GM21447 (cell line): Measurements from ENCODE around the gene ITFG2.

Experiments used
- ATAC-seq: cut with Tn5 transposase; IDR thresholded peaks from one replicate; pipeline ENCODE4 v1.9.1; 2021; ENCODE audit not compliant: unreplicated experiment

The ITFG2 gene

DNA sequence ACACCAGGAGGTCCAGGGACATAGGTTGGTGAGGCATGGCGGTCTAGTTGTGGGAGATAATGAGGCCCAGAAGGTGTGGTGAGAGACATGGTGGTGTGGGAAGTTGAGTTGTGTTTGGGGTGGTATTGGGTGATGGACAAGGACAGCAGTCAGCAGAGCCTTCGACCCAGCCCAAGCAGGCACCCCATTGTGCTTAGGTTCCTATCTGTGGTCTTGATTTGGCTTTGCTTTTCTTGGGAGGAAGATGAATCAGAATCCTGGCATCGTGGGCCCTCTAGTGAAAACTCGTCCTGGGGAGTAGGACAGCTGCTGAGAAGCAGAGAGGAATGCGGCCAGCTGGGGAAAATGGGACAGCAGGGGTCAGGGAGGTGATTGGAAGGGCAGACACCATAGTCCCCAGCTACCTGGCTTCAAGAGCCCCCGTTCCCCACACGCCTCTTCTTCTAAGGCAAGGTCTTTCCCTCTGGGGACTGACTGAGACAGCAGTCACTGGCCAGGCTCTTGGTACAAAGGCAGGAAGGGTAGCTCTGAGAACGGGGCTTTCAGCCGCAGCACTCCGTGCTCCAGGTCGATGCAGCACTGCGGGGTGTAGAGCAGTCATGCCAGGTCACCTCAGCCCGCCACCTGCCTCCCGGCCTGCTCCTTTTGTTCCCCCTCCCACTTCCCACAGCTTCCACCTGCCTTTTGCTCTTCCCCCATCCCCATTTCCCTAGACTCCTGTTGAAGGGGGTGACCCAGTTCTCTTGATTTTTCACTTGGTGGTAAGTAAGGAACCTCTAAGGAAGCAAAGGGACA, 14.4 kb downstream of the ITFG2 start:
- no peak for ATAC-seq

DNA sequence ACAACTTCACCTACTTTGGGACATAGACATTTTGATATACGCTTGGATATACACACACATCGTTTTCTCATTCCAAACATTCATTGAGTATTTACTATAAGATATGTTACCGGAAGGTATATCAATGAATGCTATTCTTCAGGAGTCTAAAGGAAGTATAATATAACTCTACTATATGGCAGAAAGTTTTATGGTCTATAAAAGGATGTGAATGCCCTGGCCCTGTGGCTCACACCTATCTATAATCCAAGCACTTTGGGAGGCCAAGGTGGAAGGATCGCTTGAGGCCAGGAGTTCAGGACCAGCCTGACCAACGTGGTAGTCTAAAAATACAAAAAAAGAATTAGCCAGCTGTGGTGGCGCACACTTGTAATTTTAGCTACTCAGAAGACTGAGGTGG, 16.8 kb downstream of the ITFG2 start:
- ATAC-seq: no peak

DNA sequence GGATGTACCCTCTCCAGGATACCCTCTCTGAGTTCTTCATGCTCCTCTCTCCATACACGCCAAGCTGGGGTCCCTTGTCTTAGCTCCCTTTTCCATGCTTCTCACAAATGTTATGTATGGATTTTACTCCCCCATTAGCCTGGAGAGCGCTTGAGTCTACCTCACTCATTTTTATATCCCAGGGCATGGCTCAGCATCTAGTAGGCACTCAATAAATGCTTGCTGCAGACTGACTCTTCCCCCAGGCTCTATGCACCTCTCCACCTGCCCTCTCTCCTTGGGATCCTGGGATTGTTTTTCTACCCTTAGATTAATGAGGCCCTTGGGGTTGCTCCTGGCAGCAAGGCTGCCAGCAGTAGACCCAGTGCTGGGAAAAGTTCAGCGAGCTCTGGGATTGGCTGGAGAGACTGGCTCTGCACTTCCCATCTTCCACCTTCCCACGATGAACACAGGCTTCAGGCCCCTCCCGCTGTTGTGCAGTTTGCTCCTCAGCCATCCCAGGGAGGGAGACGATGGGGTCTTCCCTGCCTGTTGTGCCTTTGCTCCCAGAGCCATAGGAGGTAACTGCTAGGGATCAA, 20.2 kb downstream of the ITFG2 start:
- no peak for ATAC-seq

DNA sequence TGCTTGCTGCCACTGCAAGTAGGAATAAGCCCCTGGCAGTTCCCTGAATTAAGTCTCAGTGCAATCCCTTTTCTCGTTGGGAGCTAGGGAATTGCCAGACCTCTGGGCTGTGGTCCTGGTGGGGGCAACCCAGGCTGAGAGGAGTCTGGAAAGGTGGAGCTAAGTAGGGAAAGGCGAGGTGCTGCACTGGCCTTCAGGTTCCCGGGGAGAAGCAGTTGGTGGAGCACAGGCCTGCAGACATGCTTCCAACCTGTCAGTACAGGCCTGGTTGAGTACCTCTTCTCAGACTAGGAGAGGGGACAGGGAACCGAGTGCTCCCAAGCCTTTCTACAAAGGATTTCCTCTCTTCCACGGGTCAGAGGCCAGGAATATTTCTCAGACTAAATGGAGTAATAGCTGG, 20.9 kb downstream of the ITFG2 start:
- ATAC-seq: no peak

DNA sequence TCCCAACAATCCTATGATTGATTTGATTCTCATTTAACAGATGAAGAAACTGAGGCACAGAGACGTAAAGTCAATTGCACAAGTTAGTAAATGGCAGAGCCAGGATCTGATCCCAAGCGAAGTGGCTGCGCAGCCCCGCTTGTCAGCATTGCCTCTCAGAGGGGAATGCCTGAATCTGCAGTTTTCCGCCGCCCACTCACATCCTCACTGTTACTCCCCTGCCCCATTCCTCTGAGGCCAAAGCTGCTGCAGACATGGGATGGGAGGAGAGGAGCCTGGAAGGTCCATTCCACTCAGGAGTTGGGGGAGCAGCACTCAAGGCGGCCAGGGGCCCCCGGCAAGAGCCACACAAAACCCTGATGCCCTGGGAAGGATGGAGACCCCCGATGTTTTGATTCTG, 21.3 kb downstream of the ITFG2 start:
- ATAC-seq: no peak

DNA sequence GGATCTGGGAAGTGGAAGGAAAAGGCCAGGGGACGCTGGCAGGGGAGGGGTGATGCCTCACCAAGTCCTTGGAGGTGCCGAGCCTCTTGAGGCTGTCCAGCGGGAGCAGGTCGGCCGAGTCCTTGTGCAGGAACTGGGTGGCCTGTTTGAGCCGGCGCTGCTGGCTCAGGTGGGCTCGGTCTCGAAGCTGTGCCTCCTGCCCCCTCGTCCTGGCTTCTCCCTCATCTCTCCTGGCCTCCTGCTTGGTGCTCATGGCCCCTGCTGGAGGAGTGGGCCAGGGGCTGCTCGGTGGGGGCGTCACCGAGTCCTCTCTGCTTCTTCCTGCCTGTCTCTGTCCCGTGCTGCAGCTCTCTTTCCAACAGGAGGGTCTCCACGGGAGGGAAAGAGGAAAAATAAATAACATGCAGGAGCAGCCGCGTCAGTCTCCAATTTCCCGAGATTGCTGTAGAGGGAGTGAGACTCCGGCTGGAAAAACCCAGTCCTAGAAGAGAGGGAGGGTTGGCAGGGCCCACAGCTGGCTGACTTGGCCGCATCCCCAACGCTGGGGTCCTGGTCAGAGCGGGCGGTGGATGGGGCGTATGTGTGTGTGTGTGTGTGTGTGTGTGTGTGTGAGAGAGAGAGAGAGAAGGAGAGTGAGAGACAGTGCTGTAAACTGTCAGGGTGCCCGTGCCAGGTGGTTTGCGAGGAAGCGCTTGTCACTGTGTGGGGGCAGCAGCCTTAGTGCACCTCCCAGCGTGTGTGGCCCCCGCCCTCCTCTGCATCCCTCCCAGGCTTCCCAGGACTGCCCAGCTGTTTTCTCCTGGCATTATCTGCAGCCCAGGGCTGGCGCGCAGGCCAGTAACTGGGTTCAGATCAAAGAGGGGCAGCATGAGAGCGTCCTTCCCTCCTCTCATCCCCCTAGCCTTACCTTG, 22.4 kb downstream of the ITFG2 start, which contains the start of gene NRIP2:
TSS of gene NRIP2 (minus strand) at position 455 of the 911 bp plus-strand sequence. CDS start at position 403, 52 bp downstream.
- ATAC-seq: no peak

DNA sequence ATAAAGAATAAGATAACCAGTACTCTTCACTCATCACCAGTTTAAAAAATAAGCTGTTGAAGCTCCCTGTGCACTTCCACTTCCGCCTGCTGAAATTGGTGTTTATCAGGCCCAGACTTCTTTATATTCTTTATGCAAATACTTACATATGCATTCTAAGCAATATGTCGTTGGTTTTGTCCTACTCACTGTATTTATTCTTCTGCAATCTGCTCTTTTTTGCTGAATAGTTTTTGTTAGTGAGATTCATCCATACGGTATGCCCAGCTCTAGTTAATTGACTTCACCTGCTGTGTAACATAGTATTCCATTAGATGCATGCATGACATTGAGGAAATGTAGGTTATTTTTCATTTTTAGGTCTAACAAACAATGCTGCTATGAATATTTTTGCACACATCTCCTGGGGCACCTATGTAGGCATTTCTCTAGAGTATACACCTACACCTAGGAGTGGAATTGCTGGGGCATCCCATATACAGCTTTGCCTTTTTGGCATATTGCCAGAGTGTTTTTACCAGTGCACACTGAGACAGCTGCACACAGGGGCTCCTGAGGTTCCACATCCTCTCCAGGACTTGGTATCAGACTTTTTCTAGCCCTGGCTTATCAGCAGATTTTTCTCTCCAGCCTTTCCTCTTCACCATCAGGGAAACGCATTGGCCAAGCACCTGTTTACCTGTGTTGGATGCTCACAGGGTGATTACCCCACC, 23.4 kb downstream of the ITFG2 start:
- no peak for ATAC-seq

DNA sequence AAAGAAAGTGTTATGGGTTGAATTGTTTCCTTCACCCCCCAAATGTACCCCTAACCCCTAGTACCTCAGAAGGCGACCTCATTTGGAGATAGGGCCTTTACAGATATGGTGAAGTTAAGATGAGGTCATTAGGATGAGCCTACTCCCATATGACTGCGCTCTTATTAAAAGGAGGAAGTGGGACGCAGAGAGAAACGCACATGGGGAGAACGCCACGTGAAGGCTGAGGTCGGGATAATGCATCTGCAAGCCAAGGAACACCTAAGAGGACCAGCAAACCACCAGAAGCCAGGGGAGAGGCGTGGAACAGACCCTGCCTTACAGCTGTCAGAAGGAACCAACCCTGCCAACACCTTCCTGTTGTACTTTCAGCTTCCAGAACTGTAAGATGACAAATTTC, 24.1 kb downstream of the ITFG2 start:
- ATAC-seq: no peak

DNA sequence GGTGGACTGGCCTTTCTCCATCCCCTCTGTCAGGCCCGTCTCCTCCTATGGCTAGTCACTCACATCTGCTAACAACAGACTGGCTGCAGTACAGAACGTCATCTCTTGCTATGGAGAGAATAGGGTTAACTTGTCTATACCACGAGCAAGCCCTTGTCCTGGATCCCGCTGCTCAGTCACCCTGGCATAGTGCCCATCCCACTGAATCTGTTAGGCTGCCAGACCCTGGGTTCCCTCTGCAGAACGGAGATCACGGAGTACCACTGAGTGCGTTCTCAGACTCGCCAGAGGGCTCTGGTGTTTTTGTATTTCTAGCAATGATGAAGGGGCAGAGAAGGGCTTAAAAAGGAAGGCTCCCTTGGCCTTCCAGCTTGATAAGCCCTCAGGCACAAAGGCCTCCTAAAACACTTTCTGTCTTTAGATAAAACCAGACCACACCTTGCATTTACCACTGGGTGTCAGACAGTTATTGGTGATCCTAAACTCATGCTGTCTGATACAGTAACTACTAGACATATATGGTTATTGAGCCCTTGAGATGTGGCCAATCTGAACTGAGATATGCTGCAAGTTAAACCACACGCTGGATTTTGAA, 28.7 kb downstream of the ITFG2 start:
- no peak for ATAC-seq

DNA sequence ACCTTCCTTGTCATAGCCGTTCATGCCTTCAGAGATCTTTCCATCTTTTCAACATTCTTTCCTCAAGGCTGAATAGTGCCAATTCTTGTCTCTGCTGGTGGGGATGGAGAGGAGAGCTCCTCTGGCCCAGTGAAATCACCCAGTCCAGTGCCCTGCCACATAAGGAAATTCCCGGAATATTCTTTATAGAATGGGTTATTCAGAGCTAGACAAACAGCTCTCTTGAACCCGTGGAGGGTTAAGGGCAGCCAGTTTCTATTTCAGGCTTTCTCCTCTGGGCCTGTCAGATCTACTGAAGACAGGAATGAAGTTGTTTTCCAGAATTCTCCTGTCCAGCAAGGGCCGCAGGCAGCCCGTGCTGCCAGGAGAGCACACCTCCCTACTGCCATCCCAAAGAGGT, 30.5 kb downstream of the ITFG2 start:
- ATAC-seq: no peak

DNA sequence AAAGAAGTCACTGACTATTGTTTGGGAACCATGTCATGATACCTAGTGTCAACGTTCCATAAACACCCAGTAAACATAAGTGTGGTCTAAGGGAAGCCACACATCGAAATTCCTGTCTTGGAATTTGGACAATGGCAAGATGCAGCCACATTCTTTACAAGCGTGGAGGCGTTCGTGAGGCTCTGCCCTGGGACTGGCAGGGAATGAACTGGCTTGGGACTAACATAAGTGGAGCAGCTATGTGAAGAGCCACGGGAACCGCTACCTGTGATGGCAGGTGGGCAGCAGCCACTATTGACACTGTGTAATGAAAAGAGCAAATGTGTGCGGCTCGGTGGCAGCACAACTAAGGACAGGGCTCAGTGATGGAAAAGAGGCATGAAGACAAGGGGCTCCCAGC, 32.3 kb downstream of the ITFG2 start:
- ATAC-seq: no peak

DNA sequence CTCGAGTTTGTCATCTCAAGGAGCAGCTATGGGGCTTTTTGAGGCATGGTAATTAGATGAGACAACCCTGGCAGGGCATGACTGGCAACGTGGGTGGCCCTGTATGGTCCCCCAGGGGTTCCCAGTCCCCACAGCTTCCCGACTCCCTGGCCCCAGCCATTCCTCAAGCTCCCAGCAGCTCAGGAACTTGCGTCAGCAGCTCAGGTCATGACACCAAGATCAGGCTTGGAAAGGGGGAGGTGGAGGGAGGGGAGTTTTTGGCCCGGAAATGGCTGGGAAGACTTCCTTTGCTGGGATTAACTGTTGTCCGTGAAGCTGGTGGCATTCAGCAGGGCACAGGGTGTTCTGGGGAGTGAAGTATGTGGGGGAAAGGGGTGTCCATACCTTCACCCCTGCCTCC, 32.8 kb downstream of the ITFG2 start:
- no peak for ATAC-seq

DNA sequence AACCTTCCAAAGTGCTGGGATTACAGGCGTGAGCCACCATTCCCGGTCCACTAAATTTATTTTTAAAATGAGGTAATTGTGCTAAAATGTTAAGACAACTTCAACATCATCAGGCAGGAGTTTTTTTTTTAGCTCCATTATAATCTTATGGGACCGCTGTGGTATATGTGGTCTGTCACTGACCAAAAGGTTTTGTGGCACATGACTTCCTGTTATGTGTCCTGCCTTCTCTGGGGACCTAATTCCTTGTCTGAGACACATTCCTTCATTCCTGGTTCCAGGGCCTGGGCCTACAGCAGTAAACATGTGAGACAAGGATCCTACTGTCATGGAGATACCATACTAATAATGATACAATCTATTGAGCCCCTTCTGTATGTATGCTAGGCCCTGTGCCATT, 39.5 kb downstream of the ITFG2 start:
- no peak for ATAC-seq

DNA sequence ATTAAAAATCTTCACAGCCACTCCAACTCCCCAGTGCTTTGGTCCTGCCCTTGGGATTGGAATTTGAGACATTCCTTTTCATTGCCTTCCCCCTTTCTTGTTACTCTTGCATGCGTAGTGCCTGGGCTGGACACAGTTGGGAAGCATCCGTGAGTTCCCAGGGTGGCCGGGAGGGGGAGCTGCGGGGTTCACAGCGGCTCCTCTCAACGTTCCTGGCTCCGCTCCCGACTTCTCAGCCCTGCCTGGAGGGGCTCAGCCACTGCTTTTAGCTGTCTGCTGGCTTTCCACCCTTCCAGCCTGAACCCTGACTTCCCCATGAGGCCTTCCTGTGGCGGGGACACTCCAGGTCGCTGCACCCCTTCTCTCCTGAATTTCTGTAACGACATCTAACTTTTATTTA, 41.2 kb downstream of the ITFG2 start:
- ATAC-seq: no peak

DNA sequence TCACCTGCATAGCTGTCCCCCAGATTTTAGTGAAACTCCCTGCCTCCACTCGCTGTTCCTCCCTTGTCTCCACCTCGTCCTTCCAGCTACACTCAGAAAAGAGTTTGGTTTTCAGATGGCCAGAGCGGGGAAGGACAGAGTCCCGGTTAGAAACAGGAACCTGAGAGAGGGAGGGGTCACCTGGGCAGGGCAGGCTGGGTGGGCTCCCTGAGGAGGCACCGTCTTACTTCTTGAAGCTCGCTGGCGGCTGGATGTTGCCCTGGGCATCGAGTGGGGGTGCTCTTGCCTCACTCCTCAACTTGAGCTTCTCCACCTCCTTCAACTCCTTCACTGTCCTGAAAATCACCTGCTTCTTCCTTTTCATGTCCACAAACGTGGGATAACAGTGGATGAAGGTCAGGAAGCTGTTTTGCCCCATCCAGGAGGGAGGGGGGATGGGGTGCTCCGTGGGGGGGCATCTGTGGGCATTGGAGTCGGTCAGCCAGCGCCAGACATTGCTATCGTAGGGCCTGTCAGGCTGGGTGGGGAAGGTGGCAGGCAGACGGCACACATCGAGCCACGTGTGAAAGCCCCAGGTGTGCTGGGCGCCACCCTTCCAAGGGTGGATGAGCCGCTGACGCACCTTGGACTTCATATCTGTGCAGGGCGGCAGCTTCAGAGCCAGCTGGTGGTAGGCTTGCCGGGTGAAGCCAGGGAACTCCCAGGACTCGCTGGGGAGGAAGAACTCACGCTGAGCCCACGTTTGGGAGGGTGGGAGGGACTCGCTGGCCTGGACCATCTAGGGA, 42.4 kb downstream of the ITFG2 start:
- ATAC-seq: no peak

DNA sequence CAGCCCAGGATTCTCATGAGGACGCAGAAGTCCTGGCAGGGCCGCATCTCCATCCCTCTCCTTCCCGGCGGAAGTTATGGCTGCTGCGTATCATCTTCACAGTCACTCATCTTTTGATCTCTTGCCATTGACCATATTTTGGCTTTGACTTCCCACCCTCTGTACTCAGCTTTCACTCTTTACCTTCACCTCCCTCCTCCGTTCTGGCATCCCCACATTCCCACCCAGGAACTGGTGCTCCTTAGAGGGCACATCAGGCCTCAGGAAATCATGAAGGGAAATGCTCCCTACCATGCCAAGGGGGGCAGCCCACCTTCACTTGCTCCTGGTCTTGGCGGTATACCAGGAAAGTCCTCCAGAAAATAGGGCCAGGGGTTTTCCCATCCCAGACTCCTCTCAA, 43.1 kb downstream of the ITFG2 start:
- ATAC-seq: no peak

DNA sequence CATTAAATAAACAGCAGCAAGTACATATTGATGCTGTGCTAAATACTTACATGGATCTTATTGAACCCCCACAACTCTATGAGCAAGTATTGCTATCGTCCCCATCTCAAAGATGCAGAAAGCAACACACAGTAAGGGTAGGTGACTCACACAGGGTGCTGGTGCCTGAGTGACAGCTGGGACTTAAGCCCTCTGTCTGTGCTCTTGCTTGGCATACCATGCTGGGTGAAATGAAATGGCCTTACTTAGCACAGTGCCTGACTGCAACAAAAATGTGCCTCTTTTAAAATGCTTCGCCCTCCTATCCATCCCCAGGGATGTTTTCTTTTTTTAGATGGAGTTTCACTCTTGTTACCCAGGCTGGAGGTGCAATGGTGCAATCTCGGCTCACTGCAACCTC, 43.6 kb downstream of the ITFG2 start:
- ATAC-seq: no peak

DNA sequence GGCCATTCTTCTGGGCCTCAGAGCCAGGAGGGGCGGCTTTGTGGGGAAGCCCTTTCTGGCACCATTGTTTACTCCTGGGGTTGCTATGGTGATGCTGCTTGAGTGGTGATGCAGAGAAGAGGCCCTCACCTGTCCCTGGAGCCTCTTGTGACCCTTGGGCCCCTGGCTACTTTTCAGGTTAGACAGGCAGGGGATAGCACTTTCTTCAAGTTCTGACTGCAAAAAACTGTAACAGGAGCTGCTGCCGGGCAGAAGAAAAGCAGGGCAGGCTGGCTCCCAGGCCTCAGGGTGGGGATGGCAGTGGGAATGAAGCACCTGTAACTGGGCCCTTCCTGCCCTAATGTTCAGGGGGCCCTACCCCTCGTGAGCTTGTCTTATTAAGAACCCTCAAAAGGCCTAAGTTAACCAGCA, 44.6 kb downstream of the ITFG2 start, which contains the start of gene TEX52:
TSS of gene TEX52 (minus strand) at position 19 of the 411 bp plus-strand sequence. CDS start at position 6, 13 bp downstream.
- no peak for ATAC-seq

DNA sequence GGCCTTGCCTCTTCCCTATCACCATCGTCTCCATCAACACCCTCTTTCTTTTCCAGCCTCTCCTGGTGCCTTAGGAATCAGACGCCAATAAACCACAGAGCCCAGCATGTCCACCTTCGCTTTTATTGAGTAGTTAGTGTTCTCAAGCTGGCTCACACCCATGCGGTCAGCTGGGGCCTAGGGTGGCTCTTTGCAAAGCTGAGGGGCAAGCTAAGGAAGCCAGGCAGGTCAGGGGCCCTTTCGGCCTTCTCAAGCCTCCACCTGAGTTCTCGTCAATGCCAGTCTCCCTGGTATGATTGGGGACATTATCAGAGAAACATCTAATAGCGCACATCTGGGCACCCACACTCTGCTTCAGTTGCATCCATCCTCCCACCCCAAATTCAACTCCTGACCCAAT, 45.1 kb downstream of the ITFG2 start:
- no peak for ATAC-seq

DNA sequence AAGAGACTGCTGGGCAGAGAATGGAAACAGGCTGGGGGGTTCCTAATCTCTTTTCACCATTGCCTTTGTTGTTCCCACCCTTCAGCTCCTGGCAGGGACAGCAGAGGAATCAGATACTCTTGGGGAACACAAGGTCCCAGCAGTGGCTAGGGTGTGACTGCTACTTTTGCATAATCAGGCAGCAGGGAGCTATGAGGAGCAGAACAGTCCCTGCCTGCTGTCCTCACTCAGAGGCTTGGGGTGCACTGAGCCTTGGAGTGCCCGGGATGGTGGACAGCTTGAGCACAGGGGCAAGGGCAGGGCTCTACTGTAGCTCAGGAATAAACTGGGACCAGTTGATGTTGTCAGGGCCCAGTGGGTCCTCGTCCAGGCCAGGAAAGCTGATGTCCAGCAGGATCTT, 45.9 kb downstream of the ITFG2 start:
- ATAC-seq: no peak
